ENCODE measurements around the gene TBC1D22A.

The TBC1D22A gene

GRCh38 chr22:46936378-46936903 lies 174.0 kb downstream of the TBC1D22A start:
- DNase-seq: no peak

- no peak for DNase-seq
Measured at GRCh38 chr22:46937185-46937584, 174.7 kb downstream of the TBC1D22A start.

GRCh38 chr22:46937939-46938338 lies 175.5 kb downstream of the TBC1D22A start:
- DNase-seq: no peak

DNA sequence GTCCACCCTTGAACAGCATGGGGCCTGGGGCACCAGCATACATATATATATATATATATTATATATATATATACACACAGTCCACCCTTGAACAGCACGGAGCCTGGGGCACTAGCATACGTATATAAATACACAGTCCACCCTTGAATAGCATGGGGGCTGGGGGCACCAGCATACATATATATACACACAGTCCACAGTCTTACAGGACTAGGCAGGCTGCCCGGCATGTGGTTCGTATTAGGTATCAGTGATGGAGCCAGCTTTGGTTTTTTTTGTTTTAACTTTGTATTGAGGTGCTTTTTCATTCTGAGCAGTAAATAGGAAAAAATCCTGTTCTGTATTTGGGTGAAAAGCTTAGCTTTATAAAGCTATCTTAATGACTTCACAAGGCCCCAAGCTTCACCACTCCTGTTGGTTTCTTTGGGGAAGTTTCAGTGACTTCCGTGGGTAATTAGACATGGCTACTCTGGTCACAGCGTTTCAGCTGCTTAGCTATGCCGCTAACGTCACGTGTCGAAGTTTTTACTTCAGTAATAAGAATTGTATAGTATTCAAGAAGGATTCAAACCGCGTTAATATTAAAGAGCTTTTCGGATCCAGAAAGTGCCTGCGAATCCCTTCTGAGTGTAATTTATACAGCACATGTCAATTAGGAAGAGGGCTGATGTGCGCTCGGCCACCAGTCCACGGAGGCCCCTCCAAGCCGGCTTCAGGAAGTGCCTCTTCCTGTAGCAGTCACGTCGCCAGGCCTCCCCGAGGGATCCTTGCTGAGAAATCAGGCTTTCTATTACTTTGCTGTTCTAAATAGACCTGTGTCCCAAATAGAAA lies 179.7 kb downstream of the TBC1D22A start:
- no peak for DNase-seq

DNA sequence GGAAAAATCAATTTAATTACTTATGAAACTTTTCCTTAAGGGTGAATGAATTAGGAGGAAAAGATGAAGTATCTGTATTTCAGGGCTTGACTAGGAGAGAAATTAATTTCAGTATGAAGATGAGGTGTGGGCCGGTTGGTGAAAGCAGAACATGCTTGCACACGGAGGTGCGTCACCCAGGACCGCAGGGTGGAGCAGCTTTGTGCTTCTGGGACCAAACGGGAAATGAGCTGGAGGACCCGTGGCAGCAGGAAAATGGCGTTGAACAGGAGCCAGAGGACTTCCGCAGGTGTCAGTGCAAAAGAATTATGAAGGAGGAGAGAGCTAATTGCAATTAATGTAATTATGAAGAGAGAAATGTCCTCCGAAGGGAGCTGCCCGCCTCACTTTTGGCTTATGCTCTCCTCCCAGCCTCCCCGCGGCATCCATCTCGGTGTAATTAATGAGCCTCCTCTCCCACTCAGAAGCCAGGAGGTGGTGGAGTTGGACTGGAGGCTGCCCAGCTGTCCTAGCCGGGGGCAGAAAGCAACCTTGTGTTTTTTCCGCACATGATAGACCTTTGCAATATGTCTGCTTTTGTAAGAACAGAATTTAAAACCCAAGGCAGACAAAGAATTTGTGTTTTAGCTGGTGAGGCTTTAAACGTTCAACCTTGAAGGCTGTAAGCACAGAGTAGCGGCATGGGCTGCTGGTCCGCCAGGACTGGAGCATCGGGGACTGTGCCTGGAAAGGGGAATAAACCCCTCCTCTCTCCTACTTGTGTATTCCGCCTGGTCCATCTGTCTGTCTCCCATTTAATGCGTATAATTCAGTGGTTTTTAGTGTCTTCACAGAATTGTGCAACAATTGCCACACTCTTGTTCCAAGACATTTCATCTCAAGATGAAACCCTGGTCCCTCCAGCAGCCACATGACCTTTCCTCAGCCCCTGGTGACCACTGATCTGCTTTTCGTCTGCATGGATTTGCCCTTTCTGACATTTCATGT lies 180.6 kb downstream of the TBC1D22A start:
- DNase-seq: no peak

GRCh38 chr22:46945481-46945880 lies 183.0 kb downstream of the TBC1D22A start:
- DNase-seq: no peak

- no peak for DNase-seq
Measured at GRCh38 chr22:46946383-46946962, 184.0 kb downstream of the TBC1D22A start.

GRCh38 chr22:46947516-46948257 lies 185.2 kb downstream of the TBC1D22A start:
- no peak for DNase-seq

GRCh38 chr22:46948411-46949144 lies 186.1 kb downstream of the TBC1D22A start:
- DNase-seq: no peak

DNA sequence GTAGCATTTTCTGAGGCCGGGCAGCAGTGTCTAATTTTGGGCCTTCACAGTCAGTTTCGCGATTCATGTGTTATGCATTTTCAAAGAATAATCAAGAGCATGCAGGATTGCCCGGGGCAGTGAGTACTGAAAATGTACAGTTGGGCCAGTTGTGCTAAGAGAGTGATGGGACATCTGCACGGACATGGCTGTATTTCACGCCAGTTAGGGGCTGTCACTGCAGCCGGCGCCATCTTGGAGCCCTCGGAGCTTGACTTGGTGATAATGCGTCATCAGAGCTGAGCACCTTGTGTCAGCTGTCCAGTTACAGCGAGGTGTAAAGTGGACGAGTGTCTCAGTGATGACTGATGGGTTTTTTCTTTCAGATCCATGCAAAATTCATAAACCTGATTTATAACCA lies 188.9 kb downstream of the TBC1D22A start:
- DNase-seq: no peak

GRCh38 chr22:46951973-46952372 lies 189.5 kb downstream of the TBC1D22A start:
- DNase-seq: no peak

DNA sequence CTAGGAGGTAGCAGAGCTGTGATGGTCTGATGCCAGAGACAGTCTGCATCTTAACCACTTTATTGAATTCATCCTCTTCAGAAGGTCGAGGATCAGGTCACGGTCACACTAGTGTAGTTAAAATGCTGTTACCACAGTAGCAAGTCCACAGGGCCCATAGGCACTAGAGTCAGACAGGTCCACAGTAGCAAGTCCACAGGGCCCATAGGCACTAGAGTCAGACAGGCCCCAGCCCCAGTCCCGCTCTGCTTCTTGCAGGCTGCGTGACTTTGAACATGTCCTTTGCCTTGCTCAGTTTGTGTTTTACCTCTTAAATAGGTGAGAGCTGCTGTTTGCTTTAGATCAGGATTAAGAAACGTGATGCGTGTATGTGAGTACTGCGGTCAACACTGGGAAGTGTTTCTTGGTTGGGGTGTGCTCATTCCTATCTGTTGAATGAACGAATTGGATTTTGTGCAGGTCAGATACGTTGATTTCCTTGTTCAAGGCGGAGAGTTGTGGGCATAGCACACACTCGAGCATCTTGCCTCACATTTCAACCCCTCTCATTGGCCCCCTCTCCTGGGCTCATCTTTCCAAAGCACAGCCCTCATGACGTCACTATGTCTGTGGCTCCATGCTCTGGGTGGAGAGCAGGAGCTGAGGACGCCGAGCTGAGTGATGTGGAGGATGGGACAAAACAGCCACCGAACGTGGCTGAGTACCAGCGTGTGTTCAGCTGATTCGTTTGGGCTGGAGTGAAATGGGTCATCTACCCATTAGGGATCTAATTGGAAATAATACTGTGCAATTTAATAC lies 191.7 kb downstream of the TBC1D22A start:
- DNase-seq: no peak

- DNase-seq: no peak
Measured at GRCh38 chr22:46954781-46955180, 192.3 kb downstream of the TBC1D22A start.

DNA sequence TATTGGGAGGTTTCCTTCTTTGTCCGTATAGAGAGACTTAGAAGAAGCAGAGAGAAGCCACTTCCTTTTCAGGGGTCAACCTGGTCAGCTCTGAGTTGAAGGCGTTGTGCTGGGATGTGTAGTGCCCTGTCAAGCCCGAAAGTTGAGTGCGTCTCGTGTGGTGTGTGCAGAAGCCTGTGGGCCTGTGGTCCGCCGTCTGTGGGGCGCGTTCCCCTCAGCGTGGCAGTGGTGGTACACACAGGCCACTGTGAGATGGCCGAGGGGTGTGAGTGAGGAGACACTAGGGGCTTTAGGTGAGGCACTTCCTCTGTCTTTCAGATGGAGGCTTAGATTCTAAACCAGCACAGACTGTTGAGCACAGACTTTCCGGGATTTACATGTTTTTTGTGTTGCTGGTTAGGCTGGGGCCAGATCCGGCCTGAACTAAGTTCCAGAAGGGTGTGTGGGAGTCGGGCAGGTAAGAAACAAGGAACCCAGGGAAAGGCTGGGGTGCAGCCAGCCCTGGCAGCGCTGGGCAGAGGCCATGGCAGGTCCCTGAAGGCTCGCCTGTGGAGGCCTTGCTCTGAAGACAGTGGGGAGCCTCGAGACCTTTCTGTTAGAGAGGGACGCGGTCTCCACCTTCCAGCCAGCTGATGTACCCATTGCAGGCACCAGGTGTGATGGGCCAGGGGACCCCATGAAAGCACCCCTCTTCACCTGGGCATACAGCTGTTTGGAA lies 194.2 kb downstream of the TBC1D22A start:
- no peak for DNase-seq

- DNase-seq: no peak
Measured at GRCh38 chr22:46957521-46957920, 195.1 kb downstream of the TBC1D22A start.

- DNase-seq: no peak
Measured at GRCh38 chr22:46958191-46958590, 195.7 kb downstream of the TBC1D22A start.

GRCh38 chr22:46958658-46959057 lies 196.2 kb downstream of the TBC1D22A start:
- no peak for DNase-seq

- DNase-seq: no peak
Measured at GRCh38 chr22:46959369-46959768, 196.9 kb downstream of the TBC1D22A start.

- peak in 1 of 2 experiments; percentile 21 for DNase-seq
Measured at GRCh38 chr22:46961591-46962295, 199.3 kb downstream of the TBC1D22A start.
